Measurements from ENCODE around the gene TMEM63C. TPM values are rescaled to one million over a fixed set of nuclear protein-coding genes. Genes with fewer than 3 reads are reported as not detected.

The TMEM63C gene, protein sequence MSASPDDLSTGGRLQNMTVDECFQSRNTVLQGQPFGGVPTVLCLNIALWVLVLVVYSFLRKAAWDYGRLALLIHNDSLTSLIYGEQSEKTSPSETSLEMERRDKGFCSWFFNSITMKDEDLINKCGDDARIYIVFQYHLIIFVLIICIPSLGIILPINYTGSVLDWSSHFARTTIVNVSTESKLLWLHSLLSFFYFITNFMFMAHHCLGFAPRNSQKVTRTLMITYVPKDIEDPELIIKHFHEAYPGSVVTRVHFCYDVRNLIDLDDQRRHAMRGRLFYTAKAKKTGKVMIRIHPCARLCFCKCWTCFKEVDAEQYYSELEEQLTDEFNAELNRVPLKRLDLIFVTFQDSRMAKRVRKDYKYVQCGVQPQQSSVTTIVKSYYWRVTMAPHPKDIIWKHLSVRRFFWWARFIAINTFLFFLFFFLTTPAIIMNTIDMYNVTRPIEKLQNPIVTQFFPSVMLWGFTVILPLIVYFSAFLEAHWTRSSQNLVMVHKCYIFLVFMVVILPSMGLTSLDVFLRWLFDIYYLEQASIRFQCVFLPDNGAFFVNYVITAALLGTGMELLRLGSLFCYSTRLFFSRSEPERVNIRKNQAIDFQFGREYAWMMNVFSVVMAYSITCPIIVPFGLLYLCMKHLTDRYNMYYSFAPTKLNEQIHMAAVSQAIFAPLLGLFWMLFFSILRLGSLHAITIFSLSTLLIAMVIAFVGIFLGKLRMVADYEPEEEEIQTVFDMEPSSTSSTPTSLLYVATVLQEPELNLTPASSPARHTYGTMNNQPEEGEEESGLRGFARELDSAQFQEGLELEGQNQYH
- not detected in 2 replicates for total RNA-seq (2014; rRNA removed; shearing (Covaris generic))

DNA sequence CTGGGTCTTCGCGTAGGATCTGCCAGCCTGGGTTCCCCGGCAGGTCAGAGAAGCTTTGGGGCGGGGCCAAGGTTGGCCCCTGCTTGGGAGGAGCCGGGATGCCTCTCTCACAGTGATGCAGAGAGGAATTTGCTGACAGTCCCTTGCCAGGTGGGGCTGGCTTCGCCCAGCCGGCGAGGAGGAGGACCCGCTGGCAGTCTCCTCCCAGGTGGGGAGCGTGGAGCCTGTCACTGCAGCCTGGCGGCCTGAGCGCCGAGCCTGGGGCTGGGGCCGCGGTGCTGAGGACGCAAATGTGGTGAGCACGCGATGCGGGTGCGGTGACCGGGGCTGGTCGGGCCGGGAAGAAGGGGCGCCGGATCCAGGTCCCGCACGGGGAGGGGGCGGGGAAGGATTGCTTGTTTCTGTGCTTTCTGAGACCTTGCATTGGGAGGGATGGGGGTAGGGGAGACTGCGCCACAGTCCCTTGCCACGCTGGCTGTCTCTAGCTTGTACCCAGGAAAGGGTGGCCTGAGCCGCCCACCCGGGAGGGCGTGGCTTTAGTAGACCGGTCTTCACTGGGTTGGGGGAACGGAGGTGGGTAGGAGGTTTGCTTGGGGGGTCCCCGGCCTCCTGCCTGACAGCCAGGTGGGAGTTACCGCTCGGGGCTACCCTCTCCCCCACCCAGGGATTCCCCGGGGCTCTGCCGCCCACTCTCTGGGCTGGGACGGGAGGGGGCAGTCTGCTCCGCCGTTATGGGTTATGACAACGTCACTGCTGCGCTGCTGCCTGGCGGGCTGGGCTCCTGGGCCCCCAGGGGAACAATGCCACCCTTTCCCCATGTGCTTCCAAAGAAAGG lies at the start of gene TMEM63C:
TSS of gene TMEM63C (plus strand) at position 196 of the 835 bp plus-strand sequence. CDS start 37,016 bp downstream, outside the sequence.
- DNase-seq (ENCODE audit: low read depth), result peak; percentile 25

DNA sequence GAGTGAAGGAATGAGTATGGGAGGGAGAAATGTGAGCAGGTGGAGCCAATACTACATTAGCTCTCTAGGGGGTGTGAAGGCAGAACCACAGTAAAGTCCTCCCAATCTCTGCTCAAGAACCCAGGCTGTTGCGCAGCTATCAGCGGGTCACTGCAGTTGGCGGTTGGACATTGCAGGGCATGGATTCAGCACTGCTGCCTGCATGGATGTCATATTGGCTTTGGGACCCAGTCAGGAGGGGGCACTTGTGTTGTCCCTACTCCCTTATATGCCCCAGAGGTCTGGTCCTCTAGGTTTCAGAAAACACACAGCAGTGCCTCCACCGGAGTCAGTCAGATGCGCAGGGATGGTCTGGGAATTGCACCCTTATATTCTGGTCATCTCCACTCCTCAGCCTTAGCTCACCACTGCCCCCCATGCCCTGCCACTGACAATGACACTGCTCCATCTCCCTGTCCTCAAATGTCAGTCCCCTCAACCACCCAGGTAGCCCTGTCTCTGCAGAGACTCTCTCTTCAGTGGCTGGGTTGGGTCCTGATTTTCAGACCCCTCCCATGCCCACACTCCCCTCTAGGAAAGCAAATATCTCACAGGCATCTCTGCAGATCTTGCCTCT lies 49.6 kb upstream of the TMEM63C start:
- no peak for DNase-seq (ENCODE audit: low read depth)

DNA sequence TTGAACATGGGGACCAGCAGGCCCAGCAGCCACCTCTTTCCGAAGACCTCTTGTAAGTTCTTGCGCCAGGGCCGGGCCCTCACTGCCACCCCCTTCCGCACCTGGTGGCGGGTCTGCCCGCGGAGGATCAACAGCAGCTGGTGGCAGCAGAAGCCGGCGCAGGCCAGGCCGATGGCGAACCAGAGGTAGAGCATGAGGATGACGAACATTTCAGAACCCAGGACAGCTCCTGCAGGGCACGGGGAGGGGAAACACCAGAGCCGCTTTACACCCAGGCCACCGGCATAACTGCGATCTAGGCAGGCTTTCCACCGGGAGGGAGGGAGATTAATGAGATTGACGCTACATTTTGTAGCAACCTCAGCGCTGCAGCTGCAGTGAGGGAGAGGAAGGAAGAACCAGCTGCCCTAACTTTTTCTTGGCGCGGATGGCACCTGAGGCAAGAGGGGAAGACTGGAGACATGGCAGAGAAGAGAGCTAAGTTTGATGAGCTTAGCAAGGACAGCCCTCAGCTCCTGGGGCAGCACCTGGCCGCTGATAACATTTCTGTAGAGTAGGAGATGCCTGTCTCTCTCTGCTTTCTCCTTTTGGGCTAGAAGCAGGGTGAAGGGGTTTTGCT lies 47.8 kb upstream of the TMEM63C start:
- peak; percentile 61 for DNase-seq (ENCODE audit: low read depth)

DNA sequence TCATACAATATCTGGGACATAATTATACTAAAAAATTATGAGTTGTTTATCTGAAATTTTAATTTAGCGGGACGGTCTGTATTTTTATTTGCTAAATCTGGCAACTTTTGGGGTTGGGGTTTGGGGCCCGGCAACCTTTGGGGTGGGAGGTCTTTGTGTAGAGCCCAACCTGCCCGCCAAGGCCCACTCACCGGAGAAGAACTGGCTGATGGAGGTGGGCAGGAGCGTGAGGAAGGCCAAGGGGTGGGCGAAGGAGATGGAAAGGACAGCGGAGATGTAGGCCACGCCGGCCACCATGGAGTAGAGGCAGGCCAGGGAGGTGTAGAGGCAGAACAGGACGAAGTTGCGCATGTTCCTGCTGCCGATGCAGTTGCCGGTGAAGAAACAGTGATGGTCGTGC lies 42.6 kb upstream of the TMEM63C start:
- DNase-seq (ENCODE audit: low read depth), result no peak

DNA sequence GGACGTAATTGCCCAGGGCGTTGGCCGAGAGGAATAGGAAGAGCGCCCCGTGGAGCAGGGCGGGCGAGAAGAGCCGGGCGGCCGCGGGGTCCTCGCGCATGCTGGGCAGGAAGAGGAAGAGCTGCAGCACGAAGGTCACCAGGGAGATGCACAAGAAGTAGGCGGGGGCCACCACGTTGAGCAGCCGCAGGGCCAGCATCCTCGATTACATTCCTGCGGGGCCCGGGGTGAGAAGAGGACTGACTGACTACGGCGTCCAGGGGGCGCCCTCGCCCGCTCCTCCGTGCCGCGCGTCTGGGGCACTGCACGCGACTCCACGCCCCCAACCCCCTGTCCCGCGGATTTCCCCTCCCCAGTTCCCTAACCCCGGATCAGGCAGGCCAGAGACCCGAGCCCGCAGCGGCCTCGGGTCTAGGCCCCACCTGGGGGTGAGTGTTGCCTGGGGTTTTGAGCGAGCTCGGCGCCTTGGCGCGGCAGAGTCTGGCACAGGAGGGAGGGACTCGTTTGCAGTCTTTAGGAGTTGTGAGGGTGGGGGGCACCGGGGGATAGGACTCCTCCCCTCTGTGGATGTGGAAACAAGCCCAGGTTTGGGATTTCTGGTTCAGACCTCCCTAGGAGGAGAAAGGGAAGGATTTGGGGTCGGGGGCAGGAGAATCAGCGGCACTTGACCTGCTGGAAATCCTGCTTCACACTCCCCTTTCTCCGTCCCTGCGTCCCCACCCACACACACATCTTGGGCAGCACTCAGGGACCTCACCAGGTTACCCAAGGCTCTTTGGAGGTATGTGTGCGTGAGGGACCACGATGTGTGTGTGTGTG lies 41.8 kb upstream of the TMEM63C start:
- no peak for DNase-seq (ENCODE audit: low read depth)

DNA sequence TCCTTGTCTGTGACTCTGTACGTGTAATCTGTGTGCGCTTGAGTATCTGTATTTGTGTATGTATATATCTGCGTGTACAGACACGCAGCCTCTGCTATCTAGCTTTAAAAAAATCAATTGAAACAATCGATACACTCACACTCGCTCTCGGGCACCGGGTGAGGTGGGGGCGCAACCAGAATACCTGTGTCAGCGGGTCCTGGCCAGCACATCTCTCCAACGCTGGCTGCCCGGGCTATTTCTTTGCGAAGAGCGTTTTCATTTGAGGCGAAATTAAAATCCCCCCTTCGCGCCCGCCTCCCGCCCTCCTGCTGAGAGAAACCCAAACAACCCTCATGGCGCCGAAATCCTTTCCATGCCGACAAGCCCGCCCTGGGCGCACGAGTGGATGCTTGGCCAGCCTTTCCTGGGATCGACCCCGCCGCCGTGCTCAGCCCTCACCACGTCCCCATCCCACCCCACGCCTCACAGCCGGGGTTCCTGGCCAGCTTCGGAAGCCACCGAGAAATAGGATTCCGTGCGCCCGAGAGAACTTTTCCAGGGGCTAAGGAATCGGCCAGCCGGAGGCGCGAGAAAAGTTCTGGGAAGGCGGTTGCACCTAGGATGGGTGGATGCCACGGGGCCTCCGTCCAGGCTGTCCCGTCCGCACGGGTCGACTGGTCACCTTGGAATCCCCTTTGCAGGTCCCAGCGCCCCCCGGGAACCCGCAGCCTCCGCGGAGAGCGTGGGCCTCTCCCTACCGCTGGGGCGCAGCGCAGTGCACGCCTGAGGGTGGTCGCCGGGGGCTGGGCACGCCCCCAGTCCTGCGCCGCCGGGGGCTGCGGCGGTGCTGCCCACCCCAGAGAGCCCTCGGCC lies 41.0 kb upstream of the TMEM63C start:
- no peak for DNase-seq (ENCODE audit: low read depth)

DNA sequence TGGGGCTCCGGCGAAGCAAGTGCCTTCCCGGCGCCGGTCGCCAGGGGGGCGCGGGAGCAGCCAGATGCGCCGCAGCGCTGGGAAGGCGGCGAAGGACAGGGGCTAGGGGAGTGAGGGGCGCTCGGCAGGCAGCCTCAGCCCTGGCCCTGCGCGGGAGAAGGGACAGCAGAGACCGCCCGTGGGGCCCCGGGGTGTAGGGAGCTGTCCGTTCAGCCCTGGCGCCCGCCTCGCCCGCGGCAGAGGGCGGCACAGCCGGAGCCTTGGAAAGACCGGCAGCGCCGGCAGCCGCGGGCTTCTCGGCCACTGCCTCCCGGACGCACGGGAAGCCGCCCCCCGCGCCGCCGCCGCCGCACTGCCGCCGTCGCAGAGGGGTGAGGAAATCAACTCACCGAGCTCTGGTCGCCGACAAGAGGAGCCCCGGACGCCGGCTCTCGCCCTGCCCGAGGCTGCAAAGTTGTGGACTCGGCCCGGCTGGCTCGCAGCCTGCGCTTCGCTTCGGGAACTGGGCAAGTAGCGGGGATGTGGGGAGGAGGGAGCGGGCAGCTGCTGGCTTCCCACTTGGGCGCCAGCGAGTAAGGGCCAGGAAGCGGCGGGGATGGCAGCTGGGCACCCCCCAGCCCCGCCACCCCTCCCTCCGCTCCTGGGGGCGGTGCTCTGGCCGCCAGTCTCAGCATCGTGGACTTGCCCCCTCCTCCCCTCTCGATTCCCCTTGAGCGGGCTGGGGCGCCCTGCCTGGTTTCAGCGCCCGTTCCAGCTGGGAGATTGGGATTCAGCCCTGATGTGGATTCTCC lies 40.2 kb upstream of the TMEM63C start, which contains the start of gene ZDHHC22:
TSS of gene ZDHHC22 (minus strand) at position 578 of the 791 bp plus-strand sequence. CDS start 2,053 bp downstream, outside the sequence.
- DNase-seq (ENCODE audit: low read depth), result no peak

DNA sequence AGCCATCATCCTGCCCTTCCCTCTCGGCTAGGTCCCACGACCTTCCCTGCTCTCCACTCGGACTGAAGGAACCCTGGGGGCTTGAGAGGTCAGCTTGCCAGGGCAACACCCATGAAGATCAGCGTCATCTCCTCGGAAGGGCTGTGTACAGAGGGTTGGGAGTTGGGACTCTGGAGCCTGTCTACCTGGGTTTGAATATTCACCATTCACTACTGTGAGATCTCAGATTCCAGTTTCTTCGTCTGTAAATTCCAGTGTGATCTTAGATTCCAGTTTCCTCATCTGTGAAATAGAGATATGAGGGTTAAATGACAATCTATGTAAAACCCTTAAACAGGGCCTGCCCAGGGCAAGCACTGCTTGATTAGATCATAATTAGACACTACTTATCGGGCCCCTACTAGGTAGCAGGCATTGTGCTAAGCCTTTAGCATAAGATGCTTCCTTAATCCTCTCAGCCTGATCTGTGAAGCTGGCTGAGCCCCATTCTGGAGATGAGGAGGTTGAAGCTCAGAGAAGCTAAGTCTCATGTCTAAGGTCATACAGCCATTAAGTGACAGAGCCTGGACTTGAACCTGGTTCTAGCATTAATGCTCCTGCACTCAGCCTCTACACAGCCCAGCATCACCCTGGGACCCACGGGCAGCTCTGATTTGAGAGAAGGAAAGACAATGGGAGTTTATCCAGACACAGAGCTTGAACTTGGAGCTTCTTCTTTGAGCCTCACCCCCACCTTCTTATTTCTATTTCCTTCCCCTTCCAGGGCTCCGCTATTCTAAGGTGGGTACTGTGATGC lies 39.4 kb upstream of the TMEM63C start:
- DNase-seq (ENCODE audit: low read depth), result no peak

DNA sequence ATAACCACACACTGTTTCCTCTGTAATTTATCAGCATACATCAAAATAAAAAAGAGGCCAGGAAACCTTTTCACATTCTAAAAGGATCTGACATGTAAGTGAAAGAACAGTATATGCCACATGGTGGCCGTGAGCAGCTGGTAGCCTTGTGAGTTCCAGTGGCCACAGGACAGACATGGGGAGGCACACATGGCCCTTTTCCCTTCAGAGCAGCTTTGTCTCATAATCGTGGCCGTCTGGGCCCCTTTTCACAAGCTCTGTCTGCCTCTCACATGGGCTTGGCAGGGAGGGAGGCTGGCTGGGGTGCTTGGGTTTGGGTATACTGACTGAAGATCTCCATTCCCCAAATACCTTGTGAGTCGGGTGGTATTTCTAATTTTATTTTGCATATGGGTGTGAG lies 38.5 kb upstream of the TMEM63C start:
- DNase-seq (ENCODE audit: low read depth), result no peak

DNA sequence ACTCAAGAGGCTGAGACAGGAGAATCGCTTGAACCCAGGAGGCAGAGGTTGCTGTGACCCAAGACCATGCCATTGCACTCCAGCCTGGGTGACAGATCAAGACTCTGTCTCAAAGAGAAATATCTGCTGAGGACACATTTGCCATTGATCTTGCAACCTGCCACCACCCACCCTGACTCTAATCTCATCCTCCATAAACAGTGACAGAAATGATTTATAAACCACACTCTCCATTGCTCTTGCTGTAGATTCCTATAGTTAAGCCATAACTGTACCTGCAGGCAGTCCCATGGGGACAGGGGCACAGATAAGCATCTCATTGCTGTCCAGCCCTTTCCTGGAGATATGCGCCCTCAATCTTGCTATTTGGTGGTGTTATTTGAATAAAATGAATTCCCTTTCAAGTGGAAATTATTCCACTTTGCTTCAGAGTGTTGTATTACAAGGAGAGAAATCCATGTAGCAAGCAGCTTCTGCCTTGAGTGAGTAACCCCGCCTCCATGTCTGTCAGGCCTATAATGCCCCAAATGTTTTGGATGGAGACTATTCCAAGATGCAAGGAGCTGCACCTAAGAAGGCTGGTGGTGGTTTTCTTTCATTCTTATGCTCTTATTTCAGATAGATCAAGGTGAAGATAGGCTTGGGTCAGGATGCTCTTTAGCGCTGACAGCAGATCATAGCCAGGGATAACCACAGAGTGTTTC lies 37.0 kb upstream of the TMEM63C start:
- no peak for DNase-seq (ENCODE audit: low read depth)

DNA sequence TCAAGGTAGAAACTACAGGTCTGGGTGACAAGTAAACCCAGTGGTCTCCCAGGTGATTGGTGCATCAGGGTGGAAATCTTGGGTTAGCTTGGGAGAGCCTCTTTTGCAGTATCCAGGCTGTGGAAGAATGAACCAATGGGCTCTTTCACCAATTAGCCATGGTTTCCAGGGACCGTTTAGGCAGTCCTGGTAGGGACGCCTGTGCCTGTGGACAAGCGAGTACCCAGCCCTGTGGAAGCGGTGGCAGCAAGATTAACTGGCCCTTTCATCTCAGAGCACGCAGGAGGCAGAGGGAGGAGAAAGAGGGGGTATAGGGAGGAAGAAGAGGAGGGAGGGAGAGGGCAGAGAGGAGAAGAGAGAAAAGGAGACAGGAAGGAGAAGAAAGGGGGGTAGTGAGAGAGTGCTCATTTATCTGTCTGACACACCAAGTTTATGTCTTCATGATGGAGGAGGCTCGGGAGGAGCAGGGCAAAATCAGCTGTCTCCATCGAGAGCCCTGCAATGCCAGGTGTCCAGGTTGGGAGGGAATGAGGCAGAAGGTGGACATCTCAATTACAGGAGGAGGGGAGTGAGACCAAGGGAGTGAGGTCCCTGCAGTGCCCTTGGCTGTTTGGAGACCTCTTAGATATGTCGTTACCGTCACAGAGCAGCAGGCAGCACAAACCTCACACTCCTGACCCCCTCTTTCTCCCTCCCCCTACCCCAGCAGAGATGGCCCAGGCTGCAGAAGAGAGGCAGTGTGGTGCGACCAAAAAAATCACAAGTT lies 35.4 kb upstream of the TMEM63C start:
- DNase-seq (ENCODE audit: low read depth), result no peak

DNA sequence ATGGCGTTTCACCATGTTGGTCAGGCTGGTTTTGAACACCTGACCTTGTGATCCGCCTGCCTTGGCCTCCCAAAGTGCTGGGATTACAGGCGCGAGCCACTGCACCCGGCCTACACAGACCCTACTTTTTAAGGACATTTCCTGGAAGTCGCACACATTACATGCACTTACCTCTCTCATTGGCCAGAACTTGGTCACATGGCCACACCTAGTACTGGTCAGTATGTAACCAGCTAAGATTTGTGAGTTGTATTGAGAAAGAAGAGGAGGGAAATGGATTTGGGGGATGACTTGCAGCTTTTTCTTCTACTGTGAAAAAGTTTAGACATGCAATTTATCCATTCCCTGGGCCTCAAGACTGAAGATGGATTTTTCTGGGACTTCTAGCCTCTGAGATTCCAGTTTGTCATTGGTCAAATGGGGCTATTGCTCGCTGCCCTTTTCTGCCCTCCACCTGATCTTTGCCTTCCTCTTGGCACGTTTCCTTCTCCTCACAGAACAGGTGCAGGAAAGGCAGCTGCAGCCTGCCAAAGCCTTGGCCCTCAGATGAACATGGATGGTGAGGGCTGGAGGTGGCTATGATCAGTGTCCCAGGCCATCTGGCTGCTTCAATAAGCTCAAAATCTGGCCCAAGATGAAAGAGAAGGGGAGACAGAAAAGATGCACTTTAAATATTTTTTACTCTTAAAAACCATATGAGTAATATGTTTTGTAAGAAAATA lies 32.9 kb upstream of the TMEM63C start:
- DNase-seq (ENCODE audit: low read depth), result peak; percentile 40

DNA sequence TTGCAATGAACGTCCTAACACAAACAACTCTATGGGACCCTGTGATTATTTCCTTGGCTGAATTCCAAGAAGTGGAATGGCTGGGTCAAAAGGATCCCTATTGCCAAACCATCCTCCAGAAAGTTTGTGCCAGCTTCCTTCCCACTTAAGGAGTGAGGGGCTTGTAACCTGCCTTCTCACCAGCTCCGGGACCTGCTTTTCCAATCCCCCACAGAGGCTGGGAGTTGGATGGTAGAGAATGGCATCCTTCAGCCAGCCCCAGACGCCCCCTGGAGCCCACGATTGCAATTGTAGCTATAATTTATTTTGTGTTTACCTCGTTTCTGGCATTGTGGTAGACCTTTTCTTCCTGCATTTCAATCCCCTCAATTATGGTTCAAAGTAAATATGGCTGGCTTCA lies 30.4 kb upstream of the TMEM63C start:
- DNase-seq (ENCODE audit: low read depth), result no peak

DNA sequence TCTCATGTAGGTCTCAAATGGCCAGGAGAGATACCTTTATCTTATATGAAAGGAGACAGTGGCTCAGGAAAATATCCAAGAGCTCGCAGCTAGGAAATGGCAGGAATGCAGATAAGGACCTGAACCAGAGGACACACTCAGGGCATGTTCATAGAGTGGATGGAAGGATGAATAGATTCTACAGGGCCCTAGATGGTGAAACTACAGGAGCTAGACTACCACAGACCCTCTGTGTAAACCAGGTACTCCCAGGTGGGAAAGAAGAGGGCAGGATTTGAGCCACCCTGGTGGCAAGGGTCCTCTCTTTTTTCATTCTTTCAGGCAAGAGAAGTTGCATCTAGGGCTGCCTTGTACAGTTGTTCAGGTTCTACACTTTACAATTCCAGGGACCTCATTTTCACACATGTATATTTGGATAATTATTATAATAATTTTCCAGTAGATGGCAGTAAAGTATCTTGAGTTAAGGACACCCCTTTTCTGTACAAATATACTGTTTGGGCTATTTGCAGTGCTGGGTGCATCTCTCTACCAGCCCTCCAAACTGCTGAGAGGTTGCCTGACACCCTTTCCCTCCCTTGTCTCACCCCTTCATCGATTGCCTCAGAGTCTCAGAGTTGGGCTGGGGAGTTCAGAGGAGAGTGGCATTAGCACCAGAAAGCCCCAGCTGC lies 29.5 kb upstream of the TMEM63C start:
- peak; percentile 30 for DNase-seq (ENCODE audit: low read depth)

DNA sequence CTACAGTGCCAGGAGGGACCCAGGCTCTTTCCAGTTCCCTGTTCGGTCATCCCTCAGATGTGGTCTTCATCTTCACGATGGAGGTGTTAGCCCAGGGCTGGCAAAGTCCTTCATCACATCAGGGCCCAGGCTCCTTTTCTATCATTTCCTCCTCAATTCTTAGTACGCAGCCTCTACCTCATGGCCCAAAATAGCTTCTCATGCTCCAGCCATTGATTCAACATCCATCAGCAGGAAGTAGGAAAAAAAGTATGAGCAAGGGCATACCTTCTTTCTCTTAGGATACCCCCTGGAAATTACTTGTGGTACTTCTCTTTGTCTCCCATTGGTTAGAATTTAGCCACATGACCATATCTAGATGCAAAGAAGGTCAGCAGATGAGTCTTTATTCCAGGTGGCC lies 27.8 kb upstream of the TMEM63C start:
- DNase-seq (ENCODE audit: low read depth), result no peak
